Measurements from ENCODE around the gene DDX41. TPM values are rescaled to one million over a fixed set of nuclear protein-coding genes. Genes with fewer than 3 reads are reported as not detected.

The DDX41 gene
- total and polyA plus RNA-seq, 10 of the 15 experiments (the other 5 are each of a cell fraction or from before 2014, with no cell fraction given) = 32.7 to 215 (median 93.6) TPM

DNA sequence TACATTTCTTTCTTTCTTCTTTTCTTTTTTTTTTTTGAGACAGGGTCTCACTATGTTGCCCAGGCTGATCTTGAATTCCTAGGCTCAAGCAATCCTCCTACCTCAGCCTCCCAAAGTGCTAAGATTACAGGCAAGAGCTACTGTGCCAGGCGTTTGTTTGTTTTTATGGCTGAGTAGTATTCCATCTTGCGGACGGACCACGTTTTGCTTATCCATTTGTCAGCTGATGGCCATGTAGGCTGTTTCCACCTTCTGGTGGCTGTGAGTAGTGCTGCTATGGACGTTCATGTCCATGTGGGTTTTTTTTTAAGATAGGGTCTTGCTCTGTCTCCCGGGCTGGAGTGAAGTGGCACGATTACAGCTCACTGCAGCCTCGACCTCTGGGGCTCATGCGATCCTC lies 9.6 kb downstream of the DDX41 start:
- intact Hi-C loops (cut with micrococcal nuclease; ENCODE audit: unreplicated experiment) (loop anchor here (5.0 to 10.0 kb wide), 2 partner anchors 95 to 392 kb away; partner anchors contain the start of gene B4GALT7), in situ Hi-C loops (cut with MboI) (no loop called here)
- CTCF ChIA-PET = interaction anchor here (1.0 to 6.2 kb wide), 7 partner anchors 9 to 198 kb away, joined by 3 to 38 read pairs (median 19); partner anchors contain the start of gene PDLIM7
- TF ChIP-seq, protein P1, sequence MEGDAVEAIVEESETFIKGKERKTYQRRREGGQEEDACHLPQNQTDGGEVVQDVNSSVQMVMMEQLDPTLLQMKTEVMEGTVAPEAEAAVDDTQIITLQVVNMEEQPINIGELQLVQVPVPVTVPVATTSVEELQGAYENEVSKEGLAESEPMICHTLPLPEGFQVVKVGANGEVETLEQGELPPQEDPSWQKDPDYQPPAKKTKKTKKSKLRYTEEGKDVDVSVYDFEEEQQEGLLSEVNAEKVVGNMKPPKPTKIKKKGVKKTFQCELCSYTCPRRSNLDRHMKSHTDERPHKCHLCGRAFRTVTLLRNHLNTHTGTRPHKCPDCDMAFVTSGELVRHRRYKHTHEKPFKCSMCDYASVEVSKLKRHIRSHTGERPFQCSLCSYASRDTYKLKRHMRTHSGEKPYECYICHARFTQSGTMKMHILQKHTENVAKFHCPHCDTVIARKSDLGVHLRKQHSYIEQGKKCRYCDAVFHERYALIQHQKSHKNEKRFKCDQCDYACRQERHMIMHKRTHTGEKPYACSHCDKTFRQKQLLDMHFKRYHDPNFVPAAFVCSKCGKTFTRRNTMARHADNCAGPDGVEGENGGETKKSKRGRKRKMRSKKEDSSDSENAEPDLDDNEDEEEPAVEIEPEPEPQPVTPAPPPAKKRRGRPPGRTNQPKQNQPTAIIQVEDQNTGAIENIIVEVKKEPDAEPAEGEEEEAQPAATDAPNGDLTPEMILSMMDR (IDR thresholded peaks at IDR 0.05 in 2 of 3, conservative IDR thresholded peaks at IDR 0.05 in 1 of 3; ENCODE audit: control insufficient read depth in 2 of 3, extremely low read depth in 1 of 3, insufficient read depth in 1 of 3, low read depth in 3 of 3, low read length in 3 of 3) = peak in 2 of 3 experiments; percentile 28 to 43; a peak in 3 of 6 replicates
- no peak for TF ChIP-seq CHD4 (IDR thresholded peaks at IDR 0.05)
- 0 out of 2 replicates have a peak, but pooled peaks have one; percentile 15 for TF ChIP-seq RAD21 (IDR thresholded peaks at IDR 0.05; ENCODE audit: insufficient read depth, low read depth, low read length)
- TF ChIP-seq, protein P2, sequence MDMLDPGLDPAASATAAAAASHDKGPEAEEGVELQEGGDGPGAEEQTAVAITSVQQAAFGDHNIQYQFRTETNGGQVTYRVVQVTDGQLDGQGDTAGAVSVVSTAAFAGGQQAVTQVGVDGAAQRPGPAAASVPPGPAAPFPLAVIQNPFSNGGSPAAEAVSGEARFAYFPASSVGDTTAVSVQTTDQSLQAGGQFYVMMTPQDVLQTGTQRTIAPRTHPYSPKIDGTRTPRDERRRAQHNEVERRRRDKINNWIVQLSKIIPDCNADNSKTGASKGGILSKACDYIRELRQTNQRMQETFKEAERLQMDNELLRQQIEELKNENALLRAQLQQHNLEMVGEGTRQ (IDR thresholded peaks at IDR 0.05; ENCODE audit: borderline replicate concordance, low read depth, low read length) = no peak
- peak; percentile 26; the same call in 1 of the 2 replicates for TF ChIP-seq PKNOX1 (IDR thresholded peaks at IDR 0.05)
- TF ChIP-seq, protein P3, sequence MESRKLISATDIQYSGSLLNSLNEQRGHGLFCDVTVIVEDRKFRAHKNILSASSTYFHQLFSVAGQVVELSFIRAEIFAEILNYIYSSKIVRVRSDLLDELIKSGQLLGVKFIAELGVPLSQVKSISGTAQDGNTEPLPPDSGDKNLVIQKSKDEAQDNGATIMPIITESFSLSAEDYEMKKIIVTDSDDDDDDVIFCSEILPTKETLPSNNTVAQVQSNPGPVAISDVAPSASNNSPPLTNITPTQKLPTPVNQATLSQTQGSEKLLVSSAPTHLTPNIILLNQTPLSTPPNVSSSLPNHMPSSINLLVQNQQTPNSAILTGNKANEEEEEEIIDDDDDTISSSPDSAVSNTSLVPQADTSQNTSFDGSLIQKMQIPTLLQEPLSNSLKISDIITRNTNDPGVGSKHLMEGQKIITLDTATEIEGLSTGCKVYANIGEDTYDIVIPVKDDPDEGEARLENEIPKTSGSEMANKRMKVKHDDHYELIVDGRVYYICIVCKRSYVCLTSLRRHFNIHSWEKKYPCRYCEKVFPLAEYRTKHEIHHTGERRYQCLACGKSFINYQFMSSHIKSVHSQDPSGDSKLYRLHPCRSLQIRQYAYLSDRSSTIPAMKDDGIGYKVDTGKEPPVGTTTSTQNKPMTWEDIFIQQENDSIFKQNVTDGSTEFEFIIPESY (IDR thresholded peaks at IDR 0.05) = peak; percentile 83; the same call in 1 of the 2 replicates
- BruUV-seq (replicated peaks) = TSS peak; percentile 25
- Histone ChIP-seq H3K4me3 (peak overlapping the region; percentile 87), H3K36me3 (ENCODE audit: control insufficient read depth in 2 of 2, insufficient read depth in 2 of 2, low read length in 1 of 2) (peaks cover 13 to 29% of the 10 kb centered on the region in 2 experiments; a peak in 3 of 4 replicates), H4K20me1 (ENCODE audit: control insufficient read depth, insufficient read depth) (no peaks in the 10 kb centered on the region), H3K27me3 (replicated peaks in 1 of 2; ENCODE audit: control insufficient read depth in 2 of 2, insufficient read depth in 2 of 2, low read length in 1 of 2) (no peaks in the 10 kb centered on the region), H3K9me3 (replicated peaks; ENCODE audit: control insufficient read depth, insufficient read depth, low read length) (no peaks in the 10 kb centered on the region), H3K9ac (ENCODE audit: control insufficient read depth, insufficient read depth, low read length) (peak overlapping the region; percentile 90), H3K27ac (ENCODE audit: control insufficient read depth, insufficient read depth) (peak overlapping the region; percentile 87), H3K4me2 (ENCODE audit: control insufficient read depth, insufficient read depth) (peak overlapping the region; percentile 97), H3K79me2 (ENCODE audit: control insufficient read depth, insufficient read depth, low read length) (peaks cover 35% of the 10 kb centered on the region), H3K4me1 (ENCODE audit: control insufficient read depth, insufficient read depth, low read length) (peaks cover 55% of the 10 kb centered on the region), H2AFZ (ENCODE audit: control insufficient read depth, low read depth, low read length) (no peak overlapping the region; the same call in 1 of the 2 replicates)
- DNase-seq (ENCODE audit: low read depth, low spot score) (no peak), ATAC-seq (no peak), FAIRE-seq (peak; percentile 57)
- WGBS (ENCODE audit: insufficient coverage, insufficient replicate concordance, low lambda C conversion rate, missing lambda C conversion rate) = 64% methylated on average over 9 of the region's 9 CpGs
- SMC1A ChIA-PET (ENCODE audit: uncharacterized antibody, unreplicated experiment) = interaction anchor here (0.9 to 2.4 kb wide), 5 partner anchors 9 to 197 kb away, joined by 3 to 10 read pairs (median 4); partner anchors contain the start of gene PDLIM7
- RAD21 ChIA-PET (ENCODE audit: unreplicated experiment) = interaction anchor here (1.0 to 3.4 kb wide), 5 partner anchors 10 to 198 kb away, joined by 3 to 17 read pairs (median 5); partner anchors contain the start of gene PDLIM7
- POLR2A ChIA-PET = interaction anchor here (0.7 to 3.5 kb wide), 4 partner anchors 8 to 193 kb away, joined by 4 to 19 read pairs (median 5); partner anchors contain the start of gene PDLIM7

All from GM12878 (cell line).